ENCODE data around the gene MEIOB.

DNA sequence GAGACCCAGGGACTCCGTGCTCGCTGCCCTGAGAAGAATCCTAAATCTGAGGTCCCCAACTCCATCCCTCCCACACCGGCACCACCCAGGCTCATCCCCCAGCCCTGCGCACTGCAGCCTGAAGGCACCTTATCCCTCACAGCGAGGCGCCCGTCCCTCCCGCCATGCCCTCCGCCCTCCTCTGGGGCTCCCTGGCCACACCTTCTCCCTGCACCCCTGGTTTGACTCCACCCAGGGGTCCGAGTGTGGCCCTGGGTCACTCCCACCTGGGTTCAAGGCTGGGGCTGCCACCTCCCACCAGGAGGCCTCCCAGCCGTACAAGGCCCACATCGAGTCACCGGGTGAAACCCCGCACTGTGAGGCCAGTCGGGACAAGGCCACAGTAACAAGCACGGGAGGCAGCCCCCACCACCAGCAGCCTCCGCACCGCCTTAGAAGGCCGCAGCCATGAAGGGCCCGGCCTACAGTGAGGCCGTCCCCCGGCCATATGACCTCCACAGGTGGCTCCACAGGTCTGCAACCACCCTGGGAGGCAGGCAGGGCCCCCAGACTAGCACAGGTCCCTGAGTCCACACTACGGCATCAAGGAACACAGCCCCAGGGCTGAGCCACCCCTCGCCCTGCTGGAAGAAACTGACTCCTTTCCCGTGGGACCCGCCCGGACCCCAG lies 53.6 kb downstream of the MEIOB start:
- TF ChIP-seq TOX (CRISPR knock-in tag; IDR thresholded peaks at IDR 0.05; ENCODE audit: borderline replicate concordance) (no peak), BACH2 (CRISPR knock-in tag; IDR thresholded peaks at IDR 0.05; ENCODE audit: borderline replicate concordance) (no peak), SNAI2 (CRISPR knock-in tag; IDR thresholded peaks at IDR 0.05) (no peak), ZNF8 (CRISPR knock-in tag; IDR thresholded peaks at IDR 0.05) (no peak), ISL1 (CRISPR knock-in tag; IDR thresholded peaks at IDR 0.05) (no peak)
- TF ChIP-seq, protein P1, sequence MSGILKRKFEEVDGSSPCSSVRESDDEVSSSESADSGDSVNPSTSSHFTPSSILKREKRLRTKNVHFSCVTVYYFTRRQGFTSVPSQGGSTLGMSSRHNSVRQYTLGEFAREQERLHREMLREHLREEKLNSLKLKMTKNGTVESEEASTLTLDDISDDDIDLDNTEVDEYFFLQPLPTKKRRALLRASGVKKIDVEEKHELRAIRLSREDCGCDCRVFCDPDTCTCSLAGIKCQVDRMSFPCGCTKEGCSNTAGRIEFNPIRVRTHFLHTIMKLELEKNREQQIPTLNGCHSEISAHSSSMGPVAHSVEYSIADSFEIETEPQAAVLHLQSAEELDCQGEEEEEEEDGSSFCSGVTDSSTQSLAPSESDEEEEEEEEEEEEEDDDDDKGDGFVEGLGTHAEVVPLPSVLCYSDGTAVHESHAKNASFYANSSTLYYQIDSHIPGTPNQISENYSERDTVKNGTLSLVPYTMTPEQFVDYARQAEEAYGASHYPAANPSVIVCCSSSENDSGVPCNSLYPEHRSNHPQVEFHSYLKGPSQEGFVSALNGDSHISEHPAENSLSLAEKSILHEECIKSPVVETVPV (CRISPR knock-in tag; IDR thresholded peaks at IDR 0.05): no peak
- TF ChIP-seq, protein P2, sequence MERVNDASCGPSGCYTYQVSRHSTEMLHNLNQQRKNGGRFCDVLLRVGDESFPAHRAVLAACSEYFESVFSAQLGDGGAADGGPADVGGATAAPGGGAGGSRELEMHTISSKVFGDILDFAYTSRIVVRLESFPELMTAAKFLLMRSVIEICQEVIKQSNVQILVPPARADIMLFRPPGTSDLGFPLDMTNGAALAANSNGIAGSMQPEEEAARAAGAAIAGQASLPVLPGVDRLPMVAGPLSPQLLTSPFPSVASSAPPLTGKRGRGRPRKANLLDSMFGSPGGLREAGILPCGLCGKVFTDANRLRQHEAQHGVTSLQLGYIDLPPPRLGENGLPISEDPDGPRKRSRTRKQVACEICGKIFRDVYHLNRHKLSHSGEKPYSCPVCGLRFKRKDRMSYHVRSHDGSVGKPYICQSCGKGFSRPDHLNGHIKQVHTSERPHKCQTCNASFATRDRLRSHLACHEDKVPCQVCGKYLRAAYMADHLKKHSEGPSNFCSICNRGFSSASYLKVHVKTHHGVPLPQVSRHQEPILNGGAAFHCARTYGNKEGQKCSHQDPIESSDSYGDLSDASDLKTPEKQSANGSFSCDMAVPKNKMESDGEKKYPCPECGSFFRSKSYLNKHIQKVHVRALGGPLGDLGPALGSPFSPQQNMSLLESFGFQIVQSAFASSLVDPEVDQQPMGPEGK (CRISPR knock-in tag; IDR thresholded peaks at IDR 0.05; ENCODE audit: borderline replicate concordance): no peak
